Heart left ventricle (tissue), 13 donors: Measurements from ENCODE around the gene NNMT.

Experiments
- CTCF ChIP-seq, 12 donors: fragments of 200-600 bp; sonication (generic) in 4 of 12; IDR thresholded peaks; one replicate each; pipeline versions ENCODE4 v1.5.0 to v1.8.0; 2018 to 2022; ENCODE audit warnings: antibody characterized with exemption in 12 of 12, mild to moderate bottlenecking in 5 of 12
- POLR2A ChIP-seq, 2 donors: fragments of 450-650 bp; IDR thresholded peaks; one replicate each; pipeline ENCODE4 v1.6.1; 2017; ENCODE audit warnings: antibody characterized with exemption in 2 of 2, mild to moderate bottlenecking in 2 of 2, moderate library complexity in 2 of 2
- donor health status: ischemic (EF 13 %, LVEDD 7.1; RV severe dilation, severe dysfunction).
- donor health status: DM: no; HTN: yes; CAD: no.
- donor health status: DM: no; HTN: no; CAD: no.
- donor health status: ischemic (EF 25% LVEDD 6.9; RV normal size, moderate dysfunction).
- donor health status: ischemic (EF 25% LVEDD 5.7; RV mildly dilated, moderate dysfunction).
- donor health status: ischemic (EF 35%, LVEDD 5.7; RV mildly dilated, moderate dysfunction).
- donor health status: nonischemic (EF 11% LVEDD 7.7; RV severe dilation, severe dysfunction).
- donor health status: DM: yes; HTN: yes; CAD: no.
- donor health status: PGD.
- donor health status: ischemic (EF 29% LVEDD 5.4; RV normal size, mild dysfunction).
- donor health status: nonischemic (EF 23%, LVEDD 6.1; RV moderate dilation, normal function).

GRCh38 chr11:114264381-114264780, 31.8 kb upstream of the NNMT start:
- TF ChIP-seq POLR2A (IDR thresholded peaks at IDR 0.05), result no peak
- no peak for TF ChIP-seq CTCF (IDR thresholded peaks at IDR 0.05)
